Stimulated activated CD4-positive, alpha-beta T cell treated with anti-CD3 and anti-CD28 coated beads, Interleukin-12 subunit alpha, Interleukin-12 subunit beta, amount 100 ng/mL, for 48 hours (primary cell): ENCODE results near the gene IQUB.
"Not testable (repeated sequence)": the region's sequence is repeated elsewhere in the genome, so short reads cannot be mapped to it uniquely, and the experiment has no call there.

ENCODE experiments used
- DNase-seq, 3 donors: peaks; one replicate each; pipeline ENCODE4 v3.0.0-alpha.2; 2020; ENCODE audit warnings: low read depth in 2 of 3, low spot score in 1 of 3

IQUB gene

GRCh38 chr7:123494193-123494796 is 40.1 kb downstream of the IQUB start:
- peak in 1 of 3 donors; percentile 18 for DNase-seq

GRCh38 chr7:123492485-123492884 is 41.9 kb downstream of the IQUB start:
- no peak for DNase-seq

- DNase-seq: no peak
Observed at GRCh38 chr7:123485721-123486120, 48.7 kb downstream of the IQUB start.

GRCh38 chr7:123485187-123485586 is 49.2 kb downstream of the IQUB start:
- no peak for DNase-seq

GRCh38 chr7:123484199-123484598 is 50.2 kb downstream of the IQUB start:
- no peak for DNase-seq

- DNase-seq: no peak
Observed at GRCh38 chr7:123480107-123480506, 54.3 kb downstream of the IQUB start.

- DNase-seq: not testable (repeated sequence)
Observed at GRCh38 chr7:123478056-123478455, 56.3 kb downstream of the IQUB start.

GRCh38 chr7:123472750-123473445 is 61.5 kb downstream of the IQUB start:
- no peak for DNase-seq

- DNase-seq: no peak
Observed at GRCh38 chr7:123472327-123472726, 62.1 kb downstream of the IQUB start.

GRCh38 chr7:123468303-123468702 is 66.1 kb downstream of the IQUB start:
- no peak for DNase-seq

GRCh38 chr7:123463890-123464289 is 70.5 kb downstream of the IQUB start:
- no peak for DNase-seq

- no peak for DNase-seq
Observed at GRCh38 chr7:123460616-123461015, 73.8 kb downstream of the IQUB start.

- DNase-seq: no peak
Observed at GRCh38 chr7:123455965-123456470, 78.4 kb downstream of the IQUB start.

GRCh38 chr7:123440101-123440548 is 94.3 kb downstream of the IQUB start:
- DNase-seq: no peak

GRCh38 chr7:123439191-123439590 is 95.2 kb downstream of the IQUB start:
- no peak for DNase-seq

GRCh38 chr7:123437447-123437995 is 96.9 kb downstream of the IQUB start:
- no peak for DNase-seq

- no peak for DNase-seq
Observed at GRCh38 chr7:123435080-123435700, 99.2 kb downstream of the IQUB start.

- DNase-seq: no peak
Observed at GRCh38 chr7:123433665-123434064, 100.7 kb downstream of the IQUB start.

- DNase-seq: no peak
Observed at GRCh38 chr7:123432601-123433000, 101.8 kb downstream of the IQUB start.

GRCh38 chr7:123431075-123431614 is 103.2 kb downstream of the IQUB start:
- DNase-seq: no peak

GRCh38 chr7:123425246-123425645 is 109.1 kb downstream of the IQUB start:
- no peak for DNase-seq

GRCh38 chr7:123424463-123424862 is 109.9 kb downstream of the IQUB start:
- no peak for DNase-seq
